K562 (cell line): Measurements from ENCODE around the gene UBE2C. TPM values are rescaled to one million over a fixed set of nuclear protein-coding genes. Genes with fewer than 3 reads are reported as not detected.

Source experiments
- ATAC-seq: fragments of 200-7000 bp; cut with Tn5 transposase; 3 replicates; pipeline ENCODE4 v1.9.1; 2020; ENCODE audit warnings: moderate library complexity
- BruUV-seq: library from RNA; stranded (reverse); fragments of 400-500 nt; replicated peaks from 2 replicates; lab custom pipeline; 2021; lab: Mats Ljungman, UMichigan
- CTCF ChIA-PET: fragments of 300-600 bp; formaldehyde crosslinking; extraction: SDS; loops from one replicate; lab custom pipeline; 2021; ENCODE audit warnings: low intra/inter-chr PET ratio; lab: Yijun Ruan, JAX
- POLR2A ChIA-PET: fragments of 300-600, 350-650 bp; sonication (Branson Sonifier 250); formaldehyde crosslinking; extraction: SDS; loops from one replicate; lab custom pipeline; 2021; ENCODE audit warnings: antibody characterized with exemption, inconsistent platforms; lab: Yijun Ruan, JAX
- DNase-seq, 4 experiments: peaks; one replicate each; pipeline versions ENCODE4 v3.0.0 to v3.0.0-alpha.2; 2011 to 2018; ENCODE audit warnings: low spot score in 3 of 4, mixed read lengths in 3 of 4; ENCODE audit errors: extremely low read depth in 1 of 4
- FAIRE-seq: peaks from 2 replicates; lab custom pipeline; 2011; peaks lifted over from hg19 to GRCh38; lab: Jason Lieb, UNC
- H2AFZ ChIP-seq: 2 replicates; pipeline ENCODE4 v1.6.0; 2011; ENCODE audit warnings: low read depth, low read length, control low read depth, inconsistent platforms
- H3K27ac ChIP-seq: fragments of 200-600 bp; 3 replicates; pipeline ENCODE4 v1.8.0; 2011; ENCODE audit warnings: low read depth, mild to moderate bottlenecking, control low read depth, inconsistent platforms, low read length, moderate library complexity, mixed read lengths; ENCODE audit errors: extremely low read depth
- H3K27me3 ChIP-seq, 2 experiments: fragments of 300-600 bp in 1 of 2; 2 replicates in 1 of 2; 3 replicates in 1 of 2; pipeline versions ENCODE4 v1.6.0 to v1.8.0; 2011; ENCODE audit warnings: inconsistent platforms in 2 of 2, low read length in 2 of 2, mild to moderate bottlenecking in 1 of 2, mixed read lengths in 1 of 2, moderate library complexity in 1 of 2; ENCODE audit not compliant: control insufficient read depth in 2 of 2, insufficient read depth in 2 of 2
- H3K36me3 ChIP-seq: fragments of 300-600 bp; 3 replicates; pipeline ENCODE4 v1.8.0; 2011; ENCODE audit warnings: mild to moderate bottlenecking, low read length, inconsistent platforms; ENCODE audit not compliant: control insufficient read depth, insufficient read depth
- H3K4me1 ChIP-seq, 2 experiments: fragments of 200-600 bp in 1 of 2; replicated peaks in 1 of 2; 2 replicates in 1 of 2; 3 replicates in 1 of 2; pipeline versions ENCODE4 v1.5.1 to v1.8.0; 2011; ENCODE audit warnings: inconsistent platforms in 2 of 2, low read length in 2 of 2, mild to moderate bottlenecking in 1 of 2, mixed read lengths in 1 of 2, moderate library complexity in 1 of 2; ENCODE audit not compliant: control insufficient read depth in 2 of 2, insufficient read depth in 2 of 2
- H3K4me2 ChIP-seq: 2 replicates; pipeline ENCODE4 v1.6.1; 2011; ENCODE audit warnings: low read length, control low read depth, inconsistent platforms, mixed read lengths; ENCODE audit not compliant: insufficient read depth
- H3K4me3 ChIP-seq: fragments of 200-600 bp; sonication (generic), shearing (Covaris generic); 2 replicates; pipeline ENCODE4 v1.5.1; 2016; ENCODE audit warnings: control low read depth, inconsistent platforms
- H3K79me2 ChIP-seq: fragments of 200-600 bp; 3 replicates; pipeline ENCODE4 v1.8.0; 2011; ENCODE audit warnings: low read length, inconsistent platforms; ENCODE audit not compliant: control insufficient read depth, insufficient read depth
- H3K9ac ChIP-seq, 2 experiments: 2 replicates each; pipeline versions ENCODE4 v1.6.0 to v1.6.1; 2011; ENCODE audit warnings: low read depth in 2 of 2, low read length in 2 of 2, control low read depth in 1 of 2, inconsistent platforms in 1 of 2, mild to moderate bottlenecking in 1 of 2, mixed read lengths in 1 of 2; ENCODE audit not compliant: insufficient read depth in 1 of 2
- H3K9me1 ChIP-seq: one replicate; pipeline ENCODE4 v1.6.0; 2011; ENCODE audit warnings: inconsistent platforms, mild to moderate bottlenecking, low read length, moderate library complexity; ENCODE audit not compliant: control insufficient read depth, insufficient read depth
- H3K9me3 ChIP-seq: replicated peaks from 2 replicates; pipeline ENCODE4 v1.5.1; 2011; ENCODE audit warnings: low read depth, low read length, inconsistent platforms; ENCODE audit not compliant: control insufficient read depth, insufficient read depth
- H4K20me1 ChIP-seq: replicated peaks from 2 replicates; pipeline ENCODE4 v1.6.1; 2011; ENCODE audit warnings: low read length, inconsistent platforms, mixed read lengths; ENCODE audit not compliant: control insufficient read depth, insufficient read depth
- HDGF ChIP-seq: fragments of 450-650 bp; IDR thresholded peaks from 2 replicates; pipeline ENCODE4 v1.6.1; 2016
- MEIS2 ChIP-seq: fragments of 450-650 bp; IDR thresholded peaks from 2 replicates; pipeline ENCODE4 v1.6.1; 2014; ENCODE audit warnings: mild to moderate bottlenecking; ENCODE audit not compliant: partially characterized antibody
- MLLT1 ChIP-seq, 2 experiments: fragments of 450-650 bp; IDR thresholded peaks; 2 replicates each; pipeline ENCODE4 v1.6.1; 2016
- WGBS: fragments of 100-300 bp; shearing (Covaris generic); methylation state at CpG from one replicate; pipeline ENCODE4 v1.1.6; 2016; ENCODE audit warnings: low coverage, mixed read lengths; ENCODE audit not compliant: insufficient coverage; ENCODE audit errors: missing lambda C conversion rate; 5-methylcytosine and 5-hydroxymethylcytosine counted together
- in situ Hi-C: fragments of 300-500 bp; cut with MboI; formaldehyde crosslinking; loops from 4 replicates; pipeline ENCODE4 v1.15.0; 2018; ENCODE audit warnings: inconsistent platforms, mixed read lengths
- intact Hi-C: fragments of 100-400 bp; cut with micrococcal nuclease; formaldehyde crosslinking; loops from 2 replicates; pipeline ENCODE4 v1.14.2; 2022
- polyA plus RNA-seq, 8 experiments: library from polyadenylated mRNA; depleted of rRNA in 4 of 8; stranded (reverse) in 5 of 8; unstranded in 3 of 8; fragments of >200 nt; fragmentation: Nextera tagmentation in 2 of 8; fragmentation: Illumina TruSeq in 1 of 8; extraction: Ambion mirVana in 2 of 8; extraction: Trizol in 1 of 8; gene quantifications; 2 replicates each; pipeline versions ENCODE4 v1.2.1 to v1.2.3, GENCODE V29; 2011 to 2014; ENCODE audit warnings: inconsistent platforms in 1 of 8, missing spikeins in 1 of 8
- total RNA-seq, 7 experiments: library from RNA; depleted of rRNA in 6 of 7; stranded (reverse); fragments of >200 nt in 6 of 7; fragmentation: Illumina TruSeq in 2 of 7; extraction: Trizol in 2 of 7; gene quantifications; 2 replicates each; pipeline versions ENCODE4 v1.2.1 to v1.2.3, GENCODE V29; 2011 to 2021; ENCODE audit warnings: low replicate concordance in 1 of 7
- TF ChIP-seq, protein P1 (sequence below), 2 experiments: fragments of 450-650 bp in 1 of 2; sonication (generic) in 1 of 2; formaldehyde crosslinking in 1 of 2; IDR thresholded peaks in 1 of 2; conservative IDR thresholded peaks in 1 of 2; 2 replicates each; pipeline versions ENCODE4 v1.6.1 to v1.8.1; 2016 to 2023; ENCODE audit warnings: mild to moderate bottlenecking in 2 of 2, moderate library complexity in 2 of 2, inconsistent platforms in 1 of 2, missing genetic modification reagents in 1 of 2
- TF ChIP-seq, protein P2 (sequence below): fragments of 250-450 bp; sonication (Bioruptor Pico); IDR thresholded peaks from 2 replicates; pipeline ENCODE4 v1.8.0; 2022; ENCODE audit warnings: moderate library complexity, mild to moderate bottlenecking, inconsistent platforms

Gene UBE2C
- total and polyA plus RNA-seq, 9 of the 15 experiments (the other 6 are each of a cell fraction or from before 2014, with no cell fraction given) = 0.51 to 1.6 (median 0.69) TPM

DNA sequence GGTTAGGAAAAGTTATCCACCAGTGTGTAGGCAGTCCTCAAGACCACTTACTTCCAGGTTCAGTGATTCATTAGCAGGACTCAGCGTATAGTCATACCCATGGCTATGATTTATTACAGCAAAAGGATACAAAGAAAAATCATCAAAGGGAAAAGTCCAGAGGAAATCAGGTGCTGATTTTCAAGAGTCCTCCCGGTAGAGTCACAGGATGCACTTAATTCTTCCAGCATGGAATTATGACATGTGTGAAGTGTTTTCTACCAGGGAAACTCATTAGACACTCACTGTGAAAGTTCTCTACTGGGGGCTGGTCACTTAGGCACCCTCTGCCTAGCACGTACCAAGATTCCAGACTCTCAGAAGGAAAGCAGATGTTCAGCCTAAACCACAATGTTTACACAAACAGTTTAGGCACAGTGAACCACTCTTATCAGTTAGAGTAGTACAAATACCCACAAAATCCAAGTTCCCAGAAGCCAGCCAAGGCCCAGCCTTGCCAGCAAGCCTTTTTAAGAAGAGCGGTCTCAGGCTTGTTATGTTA lies 31.0 kb upstream of the UBE2C start (continued):
- TF ChIP-seq MLLT1 (IDR thresholded peaks at IDR 0.05) = 0 out of 4 replicates have a peak, but pooled peaks of 1 of the 2 experiments have one; percentile 14
- TF ChIP-seq MEIS2 = peak; percentile 30

- no TSS peak for BruUV-seq
Measured at GRCh38 chr20:45782890-45783289, 29.6 kb upstream of the UBE2C start.

More at GRCh38 chr20:45782890-45783289, 29.6 kb upstream of the UBE2C start:
- no peaks in the 10 kb centered on the region for H3K36me3 ChIP-seq
- POLR2A ChIA-PET = no interaction called here
- TF ChIP-seq HDGF = no peak
- TF ChIP-seq, protein P1, sequence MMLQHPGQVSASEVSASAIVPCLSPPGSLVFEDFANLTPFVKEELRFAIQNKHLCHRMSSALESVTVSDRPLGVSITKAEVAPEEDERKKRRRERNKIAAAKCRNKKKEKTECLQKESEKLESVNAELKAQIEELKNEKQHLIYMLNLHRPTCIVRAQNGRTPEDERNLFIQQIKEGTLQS (IDR thresholded peaks at IDR 0.05) = peak; percentile 23; the same call in 1 of the 2 replicates
- TF ChIP-seq, protein P1 (CRISPR knock-in tag; conservative IDR thresholded peaks at IDR 0.05) = no peak
- TF ChIP-seq, protein P2, sequence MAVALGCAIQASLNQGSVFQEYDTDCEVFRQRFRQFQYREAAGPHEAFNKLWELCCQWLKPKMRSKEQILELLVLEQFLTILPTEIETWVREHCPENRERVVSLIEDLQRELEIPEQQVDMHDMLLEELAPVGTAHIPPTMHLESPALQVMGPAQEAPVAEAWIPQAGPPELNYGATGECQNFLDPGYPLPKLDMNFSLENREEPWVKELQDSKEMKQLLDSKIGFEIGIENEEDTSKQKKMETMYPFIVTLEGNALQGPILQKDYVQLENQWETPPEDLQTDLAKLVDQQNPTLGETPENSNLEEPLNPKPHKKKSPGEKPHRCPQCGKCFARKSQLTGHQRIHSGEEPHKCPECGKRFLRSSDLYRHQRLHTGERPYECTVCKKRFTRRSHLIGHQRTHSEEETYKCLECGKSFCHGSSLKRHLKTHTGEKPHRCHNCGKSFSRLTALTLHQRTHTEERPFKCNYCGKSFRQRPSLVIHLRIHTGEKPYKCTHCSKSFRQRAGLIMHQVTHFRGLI = no peak
- TF ChIP-seq, all 486 proteins: peak for 1
- no peak for ATAC-seq
- no peak overlapping the region for H2AFZ ChIP-seq
- CTCF ChIA-PET = no interaction called here
- intact Hi-C loops = no loop called here
- no peak overlapping the region for H3K4me2 ChIP-seq
- in situ Hi-C loops = no loop called here
- no peaks in the 10 kb centered on the region for H3K27me3 ChIP-seq
- no peak for DNase-seq
- FAIRE-seq = no peak
- WGBS = 2% methylated on average over 4 of the region's 4 CpGs
- no peak overlapping the region for H3K9ac ChIP-seq
- H3K27ac ChIP-seq = no peak overlapping the region
- no peaks in the 10 kb centered on the region for H3K9me3 ChIP-seq
- H3K9me1 ChIP-seq = no peaks in the 10 kb centered on the region
- H3K4me1 ChIP-seq = peaks cover 0 to 18% of the 10 kb centered on the region in 2 experiments; a peak in 3 of 5 replicates
- no peaks in the 10 kb centered on the region for H3K79me2 ChIP-seq
- H4K20me1 ChIP-seq = no peaks in the 10 kb centered on the region
- H3K4me3 ChIP-seq = no peak overlapping the region
